SK-N-SH treated with all-trans-retinoic acid at 6 μM for 48 hours (cell line): Measurements from ENCODE around the gene AGL.
"Not testable (repeated sequence)": the region's sequence is repeated elsewhere in the genome, so short reads cannot be mapped to it uniquely, and the experiment has no call there.

ENCODE experiments used
- ATAC-seq: fragments of 200-7000 bp; cut with Tn5 transposase; 3 replicates; pipeline ENCODE4 v1.9.1; 2020; ENCODE audit warnings: mild to moderate bottlenecking, moderate library complexity
- ARNTL ChIP-seq: fragments of 450-650 bp; formaldehyde crosslinking; IDR thresholded peaks from 2 replicates; pipeline ENCODE4 v1.5.0; 2020; ENCODE audit warnings: low read depth, mild to moderate bottlenecking, moderate library complexity, borderline replicate concordance
- BACH2 ChIP-seq: fragments of 250-450 bp; sonication (Bioruptor Pico); IDR thresholded peaks from 2 replicates; pipeline ENCODE4 v1.9.0; 2021; ENCODE audit warnings: mild to moderate bottlenecking, borderline replicate concordance
- CSDC2 ChIP-seq: fragments of 250-450 bp; sonication (Bioruptor Pico); IDR thresholded peaks from 2 replicates; pipeline ENCODE4 v1.5.0; 2020; ENCODE audit warnings: mild to moderate bottlenecking, moderate library complexity
- CSRNP3 ChIP-seq: fragments of 250-450 bp; sonication (Bioruptor Pico); IDR thresholded peaks from 2 replicates; pipeline ENCODE4 v1.5.1; 2021; ENCODE audit warnings: mild to moderate bottlenecking, moderate library complexity
- ESRRG ChIP-seq: fragments of 250-450 bp; sonication (Bioruptor Pico); IDR thresholded peaks from 2 replicates; pipeline ENCODE4 v1.6.1; 2021; ENCODE audit warnings: mild to moderate bottlenecking
- GLIS3 ChIP-seq: fragments of 250-450 bp; sonication (Bioruptor Pico); IDR thresholded peaks from 2 replicates; pipeline ENCODE4 v1.5.0; 2020; ENCODE audit warnings: mild to moderate bottlenecking, moderate library complexity
- ISL1 ChIP-seq: fragments of 250-450 bp; sonication (Bioruptor Pico); IDR thresholded peaks from 2 replicates; pipeline ENCODE4 v2.1.2; 2022; ENCODE audit warnings: mild to moderate bottlenecking, moderate library complexity
- OSR1 ChIP-seq: fragments of 250-450 bp; sonication (Bioruptor Pico); IDR thresholded peaks from 2 replicates; pipeline ENCODE4 v1.8.0; 2022; ENCODE audit warnings: moderate library complexity, mild to moderate bottlenecking, inconsistent platforms
- PATZ1 ChIP-seq: fragments of 250-450 bp; sonication (Bioruptor Pico); IDR thresholded peaks from 2 replicates; pipeline ENCODE4 v1.8.0; 2020; ENCODE audit warnings: mild to moderate bottlenecking, moderate library complexity, borderline replicate concordance
- PPARA ChIP-seq: fragments of 250-450 bp; sonication (Bioruptor Pico); IDR thresholded peaks from 2 replicates; pipeline ENCODE4 v1.5.0; 2020; ENCODE audit warnings: mild to moderate bottlenecking, borderline replicate concordance
- RARB ChIP-seq: fragments of 250-450 bp; sonication (Bioruptor Pico); IDR thresholded peaks from 2 replicates; pipeline ENCODE4 v1.8.0; 2021; ENCODE audit warnings: mild to moderate bottlenecking, moderate library complexity
- SNAI2 ChIP-seq: fragments of 250-450 bp; sonication (Bioruptor Pico); IDR thresholded peaks from 2 replicates; pipeline ENCODE4 v1.5.0; 2020; ENCODE audit warnings: mild to moderate bottlenecking, moderate library complexity
- TOX ChIP-seq: fragments of 250-450 bp; sonication (Bioruptor Pico); IDR thresholded peaks from 2 replicates; pipeline ENCODE4 v1.8.0; 2021; ENCODE audit warnings: mild to moderate bottlenecking, moderate library complexity, borderline replicate concordance
- TSHZ2 ChIP-seq: fragments of 250-450 bp; sonication (Bioruptor Pico); IDR thresholded peaks from 2 replicates; pipeline ENCODE4 v1.5.0; 2020; ENCODE audit warnings: mild to moderate bottlenecking, moderate library complexity
- ZC3H10 ChIP-seq: fragments of 250-450 bp; sonication (Bioruptor Pico); IDR thresholded peaks from 2 replicates; pipeline ENCODE4 v1.5.1; 2021; ENCODE audit warnings: mild to moderate bottlenecking, moderate library complexity
- ZFP3 ChIP-seq: fragments of 250-450 bp; sonication (Bioruptor Pico); IDR thresholded peaks from 2 replicates; pipeline ENCODE4 v1.5.0; 2020; ENCODE audit warnings: mild to moderate bottlenecking, moderate library complexity
- ZNF8 ChIP-seq: fragments of 450-650 bp; formaldehyde crosslinking; IDR thresholded peaks from 2 replicates; pipeline ENCODE4 v1.5.0; 2020; ENCODE audit warnings: mild to moderate bottlenecking, moderate library complexity
- TF ChIP-seq, protein P1 (sequence below): fragments of 250-450 bp; sonication (Bioruptor Pico); IDR thresholded peaks from 2 replicates; pipeline ENCODE4 v1.5.1; 2020; ENCODE audit warnings: low read depth, mild to moderate bottlenecking, moderate library complexity

AGL gene

DNA sequence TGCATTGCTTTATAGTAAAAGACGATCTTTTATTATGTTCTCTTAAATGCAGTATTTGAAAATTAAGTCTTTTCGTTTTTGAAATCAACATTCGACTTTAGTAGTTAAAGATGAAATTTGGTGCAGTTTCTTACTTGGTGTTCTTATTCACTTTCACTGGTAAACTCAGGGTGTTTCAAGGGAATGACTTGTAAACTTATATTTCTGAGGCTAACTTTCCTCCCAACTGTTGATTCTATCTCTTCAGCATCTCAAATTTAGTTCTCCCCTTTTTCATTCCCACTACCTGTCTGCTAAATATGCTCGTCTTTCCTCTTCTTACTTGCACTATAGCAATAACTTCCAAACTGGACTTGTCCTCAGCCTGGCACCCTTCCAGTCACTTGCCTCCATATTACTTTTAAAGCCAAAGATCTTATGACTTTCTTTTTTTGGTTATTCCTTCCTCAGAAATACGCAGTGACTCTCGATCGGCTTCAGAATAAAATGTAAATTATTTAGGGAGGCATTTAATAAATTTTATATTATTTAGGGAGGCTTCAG lies 120.6 kb downstream of the AGL start:
- TF ChIP-seq ZC3H10 (CRISPR knock-in tag) (no peak), PATZ1 (no peak), ZFP3 (no peak), ESRRG (CRISPR knock-in tag) (no peak), RARB (no peak), ARNTL (CRISPR knock-in tag) (no peak), ZNF8 (CRISPR knock-in tag) (no peak), SNAI2 (CRISPR knock-in tag) (no peak), BACH2 (CRISPR knock-in tag) (no peak), GLIS3 (CRISPR knock-in tag) (no peak), OSR1 (CRISPR knock-in tag) (no peak), PPARA (no peak), ISL1 (CRISPR knock-in tag) (no peak), TSHZ2 (no peak), CSDC2 (CRISPR knock-in tag) (no peak), TOX (no peak), CSRNP3 (CRISPR knock-in tag) (no peak)
- TF ChIP-seq, protein P1, sequence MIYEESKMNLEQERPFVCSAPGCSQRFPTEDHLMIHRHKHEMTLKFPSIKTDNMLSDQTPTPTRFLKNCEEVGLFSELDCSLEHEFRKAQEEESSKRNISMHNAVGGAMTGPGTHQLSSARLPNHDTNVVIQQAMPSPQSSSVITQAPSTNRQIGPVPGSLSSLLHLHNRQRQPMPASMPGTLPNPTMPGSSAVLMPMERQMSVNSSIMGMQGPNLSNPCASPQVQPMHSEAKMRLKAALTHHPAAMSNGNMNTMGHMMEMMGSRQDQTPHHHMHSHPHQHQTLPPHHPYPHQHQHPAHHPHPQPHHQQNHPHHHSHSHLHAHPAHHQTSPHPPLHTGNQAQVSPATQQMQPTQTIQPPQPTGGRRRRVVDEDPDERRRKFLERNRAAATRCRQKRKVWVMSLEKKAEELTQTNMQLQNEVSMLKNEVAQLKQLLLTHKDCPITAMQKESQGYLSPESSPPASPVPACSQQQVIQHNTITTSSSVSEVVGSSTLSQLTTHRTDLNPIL = no peak

DNA sequence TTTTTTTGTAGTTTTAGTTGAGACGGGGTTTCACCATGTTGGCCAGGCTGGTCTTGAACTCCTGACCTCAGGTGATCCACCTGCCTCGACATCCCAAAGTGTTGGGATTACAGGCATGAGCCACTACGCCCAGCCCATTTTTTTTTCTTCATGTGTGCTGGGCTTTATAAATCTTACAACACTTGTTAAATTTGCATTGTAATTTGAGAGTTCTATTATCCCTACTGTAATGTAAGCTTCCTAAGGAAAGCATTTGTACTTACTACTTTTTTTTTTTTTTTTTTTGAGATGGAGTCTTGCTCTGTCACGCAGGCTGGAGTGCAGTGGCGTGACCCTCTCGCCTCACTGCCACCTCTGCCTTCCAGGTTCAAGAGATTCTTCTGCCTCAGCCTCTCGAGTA lies 121.9 kb downstream of the AGL start:
- not testable (repeated sequence) for ATAC-seq

More for the DNA sequence above, 120.6 kb downstream of the AGL start:
- ATAC-seq = no peak
